ENCODE data around the gene KLHL6. TPM values are rescaled to one million over a fixed set of nuclear protein-coding genes. Genes with fewer than 3 reads are reported as not detected.
"Not testable (repeated sequence)": the region's sequence is repeated elsewhere in the genome, so short reads cannot be mapped to it uniquely, and the experiment has no call there.

The KLHL6 gene
- total RNA-seq, 8 experiments from 2014 or later, result 0.07 to 2.6 (median 0.96) TPM

DNA sequence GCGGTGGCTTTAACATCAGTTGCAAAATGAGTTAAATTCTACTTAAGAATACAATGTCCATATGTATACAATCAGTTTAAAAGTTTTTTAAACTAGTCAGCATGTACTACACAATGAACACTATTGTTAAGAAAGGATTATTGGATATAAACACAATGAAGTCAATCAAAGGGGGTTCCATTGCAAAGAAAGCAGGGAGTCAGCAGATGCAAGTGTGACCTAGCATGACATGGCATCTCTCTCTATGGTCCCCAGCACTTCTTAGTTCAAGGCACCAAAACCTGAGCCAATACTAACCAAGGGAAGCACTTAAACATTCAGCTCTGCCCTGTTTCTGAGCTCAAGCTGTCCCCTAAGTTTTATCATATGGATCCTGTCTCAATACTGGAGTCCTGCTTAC lies 17.0 kb downstream of the KLHL6 start:
- H3K4me3 ChIP-seq, result no peak overlapping the region
- no peak for ATAC-seq (replicated peaks in 6 of 8)
- H3K4me1 ChIP-seq (replicated peaks in 1 of 2), result peaks cover 3% of the 10 kb centered on the region in 2 donors
- in situ Hi-C loops (cut with MboI; ENCODE audit: low pct_unique_long_range_greater_than_20kb in 2 of 9, low sequenced_read_pairs in 9 of 9, unreplicated experiment in 9 of 9), result no loop called here
- WGBS, 10 experiments, result 67 to 100% (median 100%) methylated on average over 1 of the region's 1 CpG; no CpG with 5 or more reads in 4 of the 10 experiments
- no peak overlapping the region for H3K27ac ChIP-seq

DNA sequence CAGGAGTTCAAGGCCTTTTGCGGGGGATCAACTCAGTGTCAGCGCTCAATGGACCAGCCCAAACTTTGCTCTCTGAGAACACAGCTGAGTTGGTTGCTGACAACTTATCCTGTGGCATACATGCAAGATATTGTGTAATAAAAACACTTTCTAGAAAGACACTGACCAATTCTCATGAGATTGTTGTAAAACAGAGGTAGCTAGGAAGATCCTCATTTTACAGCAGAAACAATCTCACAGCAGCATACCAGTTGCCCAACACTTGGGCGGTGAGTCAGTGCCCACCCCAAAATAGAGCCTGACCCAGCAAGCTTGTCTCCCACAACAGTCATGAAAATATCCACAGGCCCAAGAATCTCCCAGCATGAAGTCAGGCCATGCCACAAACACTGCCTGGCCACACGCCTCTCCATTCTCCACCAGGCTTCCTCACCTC lies 18.2 kb downstream of the KLHL6 start:
- Histone ChIP-seq H3K4me1 (replicated peaks in 1 of 2) (peaks cover 6 to 8% of the 10 kb centered on the region in 2 donors), H3K27ac (no peak overlapping the region), H3K4me3 (no peak overlapping the region)
- 90 to 100% (median 100%) methylated on average over 1 to 4 of the region's 4 CpGs; no CpG with 5 or more reads in 2 of the 10 experiments for WGBS, 10 experiments
- ATAC-seq (replicated peaks in 6 of 8), result no peak
- in situ Hi-C loops (cut with MboI; ENCODE audit: low pct_unique_long_range_greater_than_20kb in 2 of 9, low sequenced_read_pairs in 9 of 9, unreplicated experiment in 9 of 9), result no loop called here

DNA sequence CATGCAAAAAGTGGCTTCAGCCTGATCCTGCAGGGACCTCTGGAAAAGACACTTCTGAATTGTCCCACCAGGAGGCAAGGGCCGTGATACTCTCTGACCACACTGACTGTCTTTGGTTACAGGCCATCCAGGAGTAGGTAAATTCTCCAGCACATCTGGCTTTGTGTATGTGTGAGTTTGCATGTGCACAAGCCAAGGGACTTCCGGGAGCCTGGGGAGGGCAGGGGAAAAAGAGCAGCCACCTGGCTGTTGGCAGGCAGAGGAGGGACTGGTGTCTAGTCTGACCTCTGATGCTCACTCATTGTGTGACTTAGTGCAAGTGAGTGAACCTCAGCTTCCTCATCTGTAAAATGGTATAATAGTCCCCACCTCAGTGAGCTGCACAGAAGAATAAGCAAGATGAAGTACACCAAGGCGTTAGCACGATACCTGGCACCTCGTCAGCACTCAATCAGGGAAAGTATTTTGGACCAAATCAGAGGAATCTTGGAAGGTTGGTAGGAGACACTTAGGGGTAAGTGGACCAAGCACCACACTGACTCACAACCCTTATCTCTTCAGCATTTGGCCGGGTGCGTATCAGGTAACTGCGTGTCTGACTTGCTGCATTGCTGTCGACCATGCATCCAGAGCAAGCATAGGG lies 19.1 kb downstream of the KLHL6 start:
- H3K4me1 ChIP-seq (replicated peaks in 1 of 2), result peaks cover 6 to 8% of the 10 kb centered on the region in 2 donors
- no peak overlapping the region for H3K4me3 ChIP-seq
- H3K27ac ChIP-seq, result no peak overlapping the region
- in situ Hi-C loops (cut with MboI; ENCODE audit: low pct_unique_long_range_greater_than_20kb in 2 of 9, low sequenced_read_pairs in 9 of 9, unreplicated experiment in 9 of 9), result no loop called here
- no peak for ATAC-seq (replicated peaks in 6 of 8)
- 57 to 100% (median 92%) methylated on average over 1 to 7 of the region's 9 CpGs; no CpG with 5 or more reads in 3 of the 10 experiments for WGBS, 10 experiments

DNA sequence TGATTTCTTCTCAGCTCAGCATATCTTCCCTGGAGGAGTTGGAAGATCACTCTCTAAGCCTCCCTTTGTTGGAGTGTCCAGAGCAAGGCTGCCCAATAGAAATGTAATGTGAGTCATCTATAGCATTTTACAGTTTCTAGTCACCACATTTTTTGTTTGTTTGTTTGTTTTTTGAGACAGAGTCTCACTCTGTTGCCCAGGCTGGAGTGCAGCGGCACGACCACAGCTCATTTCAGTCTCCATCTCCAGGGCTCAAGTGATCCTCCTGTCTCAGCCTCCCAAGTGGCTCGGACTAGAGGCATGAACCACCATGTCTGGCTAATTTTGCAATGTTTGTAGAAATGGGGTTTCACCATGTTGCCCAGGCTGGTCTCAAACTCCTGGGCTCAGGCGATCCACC lies 21.3 kb downstream of the KLHL6 start:
- ATAC-seq (replicated peaks in 6 of 8), result peak; percentile 25 to 75 (median 56)
- H3K27ac ChIP-seq, result no peak overlapping the region
- 86 to 100% (median 100%) methylated on average over 1 to 3 of the region's 4 CpGs; no CpG with 5 or more reads in 3 of the 10 experiments for WGBS, 10 experiments
- no peak overlapping the region for H3K4me3 ChIP-seq
- peaks cover 6 to 8% of the 10 kb centered on the region in 2 donors for H3K4me1 ChIP-seq (replicated peaks in 1 of 2)
- in situ Hi-C loops (cut with MboI; ENCODE audit: low pct_unique_long_range_greater_than_20kb in 2 of 9, low sequenced_read_pairs in 9 of 9, unreplicated experiment in 9 of 9), result no loop called here

DNA sequence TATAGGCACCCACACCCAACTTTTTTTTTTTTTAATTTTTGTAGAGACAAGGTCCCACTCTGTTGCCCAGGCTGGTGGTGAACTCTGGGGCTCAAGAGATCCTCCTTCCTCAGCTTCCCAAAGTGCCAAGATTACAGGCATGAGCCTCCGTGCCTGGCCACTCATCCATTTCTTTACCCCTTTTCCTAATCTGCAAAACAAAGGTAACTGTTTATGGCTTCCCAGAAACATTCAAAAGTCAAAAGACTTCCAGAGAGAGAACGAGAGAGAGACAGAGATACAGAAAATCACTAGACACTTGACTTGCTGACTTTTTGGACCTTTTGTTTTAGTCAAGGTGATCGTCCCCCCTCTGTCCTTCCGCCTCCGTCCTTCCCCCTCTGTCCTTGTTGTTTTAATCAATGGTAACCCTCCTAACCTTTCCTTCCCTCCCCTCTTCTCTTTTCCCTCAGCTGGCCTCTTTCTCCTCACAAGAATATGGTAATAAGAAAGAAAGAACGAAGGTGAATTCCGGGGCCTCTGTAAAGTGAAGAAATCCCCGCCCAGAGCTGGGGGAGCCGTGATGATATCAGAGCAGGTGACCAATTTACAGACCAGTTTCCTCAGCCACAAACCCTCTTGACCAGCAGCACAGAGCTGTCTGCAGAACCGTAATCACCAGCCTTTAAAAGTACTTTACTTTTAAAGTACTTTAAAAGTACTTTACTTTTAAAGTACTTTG lies 21.9 kb downstream of the KLHL6 start:
- peak in 7 of 8 experiments; percentile 17 to 81 (median 50) for ATAC-seq (replicated peaks in 6 of 8)
- Histone ChIP-seq H3K4me1 (replicated peaks in 1 of 2) (peaks cover 6 to 8% of the 10 kb centered on the region in 2 donors), H3K27ac (peak overlapping the region; percentile 5 to 66), H3K4me3 (no peak overlapping the region)
- WGBS, 10 experiments, result 7 to 70% (median 35%) methylated on average over 2 to 10 of the region's 10 CpGs; no CpG with 5 or more reads in 1 of the 10 experiments
- in situ Hi-C loops (cut with MboI; ENCODE audit: low pct_unique_long_range_greater_than_20kb in 2 of 9, low sequenced_read_pairs in 9 of 9, unreplicated experiment in 9 of 9), result no loop called here

DNA sequence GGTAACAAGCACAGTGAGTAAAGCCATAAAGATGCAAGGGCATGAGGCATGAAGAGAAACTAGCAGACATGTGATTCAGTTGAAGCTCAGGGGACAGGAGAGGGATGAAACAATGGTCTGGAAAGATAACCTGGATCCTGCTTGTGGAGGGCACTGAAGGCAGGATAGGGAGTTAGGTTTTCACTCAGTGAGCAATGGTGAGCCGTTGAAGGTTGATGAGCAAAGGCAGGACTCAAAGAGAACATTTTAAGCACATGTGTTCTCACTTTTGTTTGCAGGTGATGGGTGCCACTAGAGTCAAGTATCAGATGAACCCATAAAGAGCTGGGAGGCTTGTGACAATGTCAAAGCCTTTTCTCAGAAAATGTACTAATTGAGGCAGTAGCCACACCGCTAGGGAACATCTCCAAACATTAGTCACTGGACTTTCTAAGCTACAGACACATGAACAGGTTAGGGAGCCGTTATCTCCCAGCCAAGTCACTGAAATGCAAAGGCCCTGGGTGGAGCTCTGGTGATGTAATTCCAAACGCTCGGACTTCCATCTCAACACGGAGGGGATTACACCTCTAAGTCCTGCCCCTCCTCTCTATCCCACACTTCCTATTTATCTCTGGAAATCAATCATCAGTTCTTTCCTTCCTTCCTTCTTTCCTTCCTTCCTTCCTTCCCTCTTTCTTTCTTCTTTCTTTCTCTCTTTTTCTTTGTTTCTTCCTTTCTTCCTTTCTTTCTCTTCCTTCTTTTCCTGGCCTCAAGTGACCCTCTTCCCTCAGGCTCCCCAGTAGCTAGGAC lies 22.7 kb downstream of the KLHL6 start:
- ATAC-seq (replicated peaks in 6 of 8), result peak in 6 of 8 experiments; percentile 50 to 77 (median 66)
- Histone ChIP-seq H3K27ac (peak overlapping the region in 1 of 2 donors; percentile 66), H3K4me1 (replicated peaks in 1 of 2) (peaks cover 6 to 8% of the 10 kb centered on the region in 2 donors), H3K4me3 (no peak overlapping the region)
- WGBS, 10 experiments, result 9 to 72% (median 46%) methylated on average over 3 to 6 of the region's 6 CpGs; no CpG with 5 or more reads in 1 of the 10 experiments
- in situ Hi-C loops (cut with MboI; ENCODE audit: low pct_unique_long_range_greater_than_20kb in 2 of 9, low sequenced_read_pairs in 9 of 9, unreplicated experiment in 9 of 9), result no loop called here

DNA sequence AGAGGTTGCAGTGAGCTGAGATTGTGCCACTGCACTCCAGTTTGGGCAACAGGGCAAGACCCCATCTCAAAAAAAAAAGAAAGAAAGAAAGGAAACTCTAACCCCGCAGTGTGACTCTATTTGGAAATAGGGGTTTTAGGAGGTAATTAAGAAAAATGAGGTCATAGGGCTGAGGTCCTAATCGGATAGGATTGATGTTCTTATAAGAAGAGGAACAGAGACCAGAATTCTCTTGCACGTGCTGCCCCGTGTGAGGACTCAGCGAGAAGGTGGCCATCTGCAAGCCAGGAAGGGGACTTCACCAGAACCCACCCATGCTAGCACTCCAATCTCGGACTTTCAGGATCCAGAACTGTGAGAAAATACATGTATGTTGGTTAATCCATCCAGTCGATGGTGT lies 25.8 kb downstream of the KLHL6 start:
- WGBS, 10 experiments, result 53 to 100% (median 89%) methylated on average over 1 to 7 of the region's 7 CpGs; no CpG with 5 or more reads in 2 of the 10 experiments
- in situ Hi-C loops (cut with MboI; ENCODE audit: low pct_unique_long_range_greater_than_20kb in 2 of 9, low sequenced_read_pairs in 9 of 9, unreplicated experiment in 9 of 9), result no loop called here
- H3K4me1 ChIP-seq (replicated peaks in 1 of 2), result peaks cover 6 to 8% of the 10 kb centered on the region in 2 donors
- no peak for ATAC-seq (replicated peaks in 6 of 8)
- H3K4me3 ChIP-seq, result no peak overlapping the region
- H3K27ac ChIP-seq, result no peak overlapping the region

DNA sequence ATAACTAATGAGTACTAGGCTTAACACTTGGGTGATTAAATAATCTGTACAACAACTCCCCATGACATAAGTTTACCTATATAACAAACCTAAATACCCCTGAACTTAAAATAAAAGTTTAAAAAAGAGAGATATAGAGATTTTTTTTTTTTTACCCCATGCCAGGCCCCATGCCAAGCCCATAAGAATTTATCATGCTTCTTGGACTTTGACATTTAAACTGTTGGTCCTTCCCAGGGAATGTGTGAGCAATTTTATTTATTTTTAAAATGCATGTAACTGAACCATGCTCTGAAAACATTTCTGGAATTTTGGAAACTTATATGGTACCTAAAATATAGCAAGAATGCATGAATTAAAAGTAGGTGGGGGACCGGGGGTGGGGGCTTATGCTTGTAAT lies 26.3 kb downstream of the KLHL6 start:
- 11 to 100% (median 53%) methylated on average over 1 of the region's 1 CpG; no CpG with 5 or more reads in 4 of the 10 experiments for WGBS, 10 experiments
- no peak for ATAC-seq (replicated peaks in 6 of 8)
- in situ Hi-C loops (cut with MboI; ENCODE audit: low pct_unique_long_range_greater_than_20kb in 2 of 9, low sequenced_read_pairs in 9 of 9, unreplicated experiment in 9 of 9), result no loop called here
- Histone ChIP-seq H3K27ac (no peak overlapping the region), H3K4me3 (no peak overlapping the region), H3K4me1 (replicated peaks in 1 of 2) (peaks cover 6 to 8% of the 10 kb centered on the region in 2 donors)

DNA sequence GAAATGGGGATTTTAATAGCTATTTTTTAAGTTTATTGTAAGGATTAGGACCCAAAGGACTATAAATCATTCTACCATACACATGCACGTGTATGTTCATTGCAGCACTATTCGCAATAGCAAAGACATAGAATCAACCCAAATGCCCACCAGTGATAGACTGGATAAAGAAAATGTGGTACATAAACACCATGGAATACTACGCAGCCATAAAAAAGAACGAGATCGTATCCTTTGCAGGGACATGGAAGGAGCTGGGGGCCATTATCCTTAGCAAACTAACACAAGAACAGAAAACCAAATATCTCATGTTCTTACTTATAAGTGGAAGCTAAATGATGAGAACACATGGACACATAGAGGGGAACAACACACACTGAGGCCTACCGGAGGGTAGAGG lies 26.7 kb downstream of the KLHL6 start:
- WGBS, 10 experiments, result 74 to 100% (median 97%) methylated on average over 1 to 6 of the region's 6 CpGs
- ATAC-seq (replicated peaks in 6 of 8); in situ Hi-C loops (cut with MboI; ENCODE audit: low pct_unique_long_range_greater_than_20kb in 2 of 9, low sequenced_read_pairs in 9 of 9, unreplicated experiment in 9 of 9): not testable (repeated sequence)

DNA sequence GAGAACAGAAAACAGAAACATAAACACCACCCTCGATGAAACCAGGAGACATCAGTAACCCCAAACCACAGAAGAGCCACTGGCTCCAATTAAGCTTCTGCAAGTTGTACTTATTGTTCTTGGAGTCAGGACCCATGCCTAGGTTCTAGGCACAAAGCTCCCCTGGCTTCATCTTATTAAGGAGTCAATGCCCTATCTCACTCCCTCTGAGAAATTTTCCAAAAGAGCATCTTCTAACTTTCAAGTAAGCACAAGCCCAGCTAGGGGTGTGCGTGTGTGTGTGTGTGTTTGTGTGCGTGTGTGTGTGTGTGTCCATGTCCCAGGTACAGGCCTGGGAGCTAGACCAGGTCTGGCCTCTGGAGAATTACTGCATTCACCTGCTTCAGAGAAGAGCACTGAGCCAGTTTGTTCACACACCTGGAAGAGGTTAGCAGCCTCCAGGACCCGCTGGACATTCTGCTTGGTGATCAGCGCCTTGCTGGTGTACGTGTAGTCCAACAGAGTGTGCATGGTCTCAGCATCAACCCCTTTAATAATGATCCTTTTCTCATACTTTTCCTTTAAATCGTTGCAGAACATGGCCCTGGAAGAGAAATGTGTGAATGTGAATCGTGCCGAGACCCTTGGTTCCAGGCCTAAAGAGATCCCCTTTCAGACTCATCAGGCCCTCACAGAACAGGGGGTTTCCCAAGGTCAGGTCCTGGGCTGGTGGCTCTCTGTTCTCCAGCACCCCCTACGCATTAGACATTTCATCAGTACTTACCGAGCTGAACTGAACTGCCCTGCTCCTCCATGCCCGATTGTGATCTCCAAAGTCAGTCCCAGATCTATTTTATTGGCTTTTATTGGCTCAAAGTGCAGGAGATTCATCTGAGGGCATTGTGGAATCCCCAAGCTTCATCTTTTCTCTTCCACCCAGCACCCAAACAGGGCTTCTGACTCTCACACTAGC lies 27.8 kb downstream of the KLHL6 start:
- in situ Hi-C loops (cut with MboI; ENCODE audit: low pct_unique_long_range_greater_than_20kb in 2 of 9, low sequenced_read_pairs in 9 of 9, unreplicated experiment in 9 of 9), result no loop called here
- WGBS, 10 experiments, result 52 to 100% (median 90%) methylated on average over 1 to 9 of the region's 12 CpGs; no CpG with 5 or more reads in 1 of the 10 experiments
- no peaks in the 10 kb centered on the region for H3K4me1 ChIP-seq (replicated peaks in 1 of 2)
- ATAC-seq (replicated peaks in 6 of 8), result no peak
- H3K27ac ChIP-seq, result no peak overlapping the region
- H3K4me3 ChIP-seq, result no peak overlapping the region

More for the DNA sequence above, 26.7 kb downstream of the KLHL6 start:
- not testable (repeated sequence) for H3K27ac ChIP-seq; H3K4me3 ChIP-seq; H3K4me1 ChIP-seq (replicated peaks in 1 of 2)

DNA sequence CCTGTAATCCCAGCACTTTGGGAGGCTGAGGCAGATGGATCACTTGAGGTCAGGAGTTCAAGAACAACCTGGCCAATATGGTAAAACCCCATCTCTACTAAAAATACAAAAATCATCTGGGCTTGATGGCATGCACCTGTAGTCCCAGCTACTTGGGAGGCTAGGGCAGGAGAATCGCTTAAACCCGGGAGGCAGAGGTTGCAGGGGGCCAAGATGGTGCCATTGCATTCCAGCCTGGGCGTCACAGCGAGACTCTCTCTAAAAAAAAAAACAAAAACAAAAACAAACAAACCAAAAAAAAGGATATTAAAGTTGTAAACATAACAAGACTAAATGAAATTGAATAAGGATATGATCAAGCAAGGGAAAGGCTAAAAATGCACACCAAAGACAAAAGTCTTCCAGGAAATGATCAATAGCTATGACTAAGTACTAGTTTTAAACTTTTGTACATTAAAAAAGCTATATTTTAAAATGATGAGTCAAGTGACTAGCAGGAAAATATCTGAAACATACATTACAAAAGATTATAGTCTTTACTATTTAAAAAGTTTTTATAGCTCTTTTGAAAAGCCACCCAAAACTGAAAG lies 28.6 kb downstream of the KLHL6 start:
- H3K4me1 ChIP-seq (replicated peaks in 1 of 2), result no peaks in the 10 kb centered on the region
- no peak overlapping the region for H3K4me3 ChIP-seq
- in situ Hi-C loops (cut with MboI; ENCODE audit: low pct_unique_long_range_greater_than_20kb in 2 of 9, low sequenced_read_pairs in 9 of 9, unreplicated experiment in 9 of 9), result no loop called here
- WGBS, 10 experiments, result 19 to 100% (median 93%) methylated on average over 3 to 4 of the region's 4 CpGs
- no peak for ATAC-seq (replicated peaks in 6 of 8)
- H3K27ac ChIP-seq, result no peak overlapping the region

DNA sequence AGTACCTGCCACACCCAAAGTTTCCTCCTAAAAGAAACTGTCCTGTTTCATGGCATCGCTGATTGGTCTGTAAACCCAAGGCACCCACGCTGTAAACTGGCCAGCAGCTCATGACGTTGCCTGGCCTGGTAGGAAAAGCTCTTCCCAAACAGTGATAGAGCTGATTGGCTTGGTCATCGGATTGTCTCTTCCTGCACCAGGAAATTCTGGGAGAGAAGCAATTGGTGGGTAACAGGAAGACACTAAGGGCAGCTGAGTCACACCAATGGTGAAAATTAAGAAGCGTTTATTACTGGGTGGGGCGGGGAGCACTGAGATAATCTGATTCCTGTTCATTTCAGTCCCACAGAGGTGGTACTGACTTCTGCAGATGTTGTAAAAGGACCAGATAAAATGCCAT lies 31.0 kb downstream of the KLHL6 start:
- H3K4me1 ChIP-seq (replicated peaks in 1 of 2), result peaks cover 16 to 17% of the 10 kb centered on the region in 2 donors
- 0 to 100% (median 78%) methylated on average over 1 to 4 of the region's 6 CpGs; no CpG with 5 or more reads in 2 of the 10 experiments for WGBS, 10 experiments
- in situ Hi-C loops (cut with MboI; ENCODE audit: low pct_unique_long_range_greater_than_20kb in 2 of 9, low sequenced_read_pairs in 9 of 9, unreplicated experiment in 9 of 9), result loop anchor here in 1 of 9 experiments (25.0 kb wide), 1 partner anchor 138 kb away; no protein-coding TSS in a partner anchor
- ATAC-seq (replicated peaks in 6 of 8), result peak in 1 of 8 experiments; percentile 40
- no peak overlapping the region for H3K27ac ChIP-seq
- H3K4me3 ChIP-seq, result no peak overlapping the region
